ENCODE data around the gene CLCNKA.

CLCNKA gene

DNA sequence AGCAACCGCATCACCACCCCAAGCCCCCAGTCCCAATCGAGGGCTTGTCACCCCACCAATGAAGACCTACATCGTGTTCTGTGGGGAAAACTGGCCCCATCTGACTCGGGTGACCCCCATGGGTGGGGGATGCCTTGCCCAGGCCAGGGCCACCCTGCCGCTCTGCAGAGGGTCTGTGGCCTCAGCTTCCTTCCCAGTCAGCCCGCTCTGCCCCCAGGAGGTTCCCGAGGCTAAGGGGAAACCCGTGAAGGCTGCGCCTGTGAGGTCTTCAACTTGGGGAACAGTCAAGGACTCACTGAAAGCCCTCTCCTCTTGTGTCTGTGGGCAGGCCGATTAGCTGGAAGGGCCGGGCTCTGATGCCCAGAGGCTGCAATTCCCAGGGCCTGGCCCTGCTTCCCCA is 15.8 kb upstream of the CLCNKA start:
- no peak overlapping the region for H3K4me2 ChIP-seq (ENCODE audit: low read depth, low read length)

GRCh38 chr1:16006552-16007485 is 15.0 kb upstream of the CLCNKA start:
- no peaks in the 10 kb centered on the region for H3K79me2 ChIP-seq (ENCODE audit: low read length)
- no peak overlapping the region for H2AFZ ChIP-seq (ENCODE audit: low read length)
- H3K9me2 ChIP-seq (replicated peaks; ENCODE audit: insufficient read depth, low read length) = no peaks in the 10 kb centered on the region
- DNase-seq = peak; percentile 26
- no peaks in the 10 kb centered on the region for H3K36me3 ChIP-seq (replicated peaks; ENCODE audit: insufficient read depth, low read length)
- H3K4me1 ChIP-seq (ENCODE audit: low read length) = no peaks in the 10 kb centered on the region
- H3K27ac ChIP-seq (ENCODE audit: low read length) = no peak overlapping the region
- no peaks in the 10 kb centered on the region for H3F3A ChIP-seq (ENCODE audit: insufficient read depth, low read length)
- no peak overlapping the region for H3K4me2 ChIP-seq (ENCODE audit: low read depth, low read length)
- TF ChIP-seq, protein P1, sequence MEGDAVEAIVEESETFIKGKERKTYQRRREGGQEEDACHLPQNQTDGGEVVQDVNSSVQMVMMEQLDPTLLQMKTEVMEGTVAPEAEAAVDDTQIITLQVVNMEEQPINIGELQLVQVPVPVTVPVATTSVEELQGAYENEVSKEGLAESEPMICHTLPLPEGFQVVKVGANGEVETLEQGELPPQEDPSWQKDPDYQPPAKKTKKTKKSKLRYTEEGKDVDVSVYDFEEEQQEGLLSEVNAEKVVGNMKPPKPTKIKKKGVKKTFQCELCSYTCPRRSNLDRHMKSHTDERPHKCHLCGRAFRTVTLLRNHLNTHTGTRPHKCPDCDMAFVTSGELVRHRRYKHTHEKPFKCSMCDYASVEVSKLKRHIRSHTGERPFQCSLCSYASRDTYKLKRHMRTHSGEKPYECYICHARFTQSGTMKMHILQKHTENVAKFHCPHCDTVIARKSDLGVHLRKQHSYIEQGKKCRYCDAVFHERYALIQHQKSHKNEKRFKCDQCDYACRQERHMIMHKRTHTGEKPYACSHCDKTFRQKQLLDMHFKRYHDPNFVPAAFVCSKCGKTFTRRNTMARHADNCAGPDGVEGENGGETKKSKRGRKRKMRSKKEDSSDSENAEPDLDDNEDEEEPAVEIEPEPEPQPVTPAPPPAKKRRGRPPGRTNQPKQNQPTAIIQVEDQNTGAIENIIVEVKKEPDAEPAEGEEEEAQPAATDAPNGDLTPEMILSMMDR (IDR thresholded peaks at IDR 0.05; ENCODE audit: low read length) = peak; percentile 14; the same call in 1 of the 2 replicates
- no peak for TF ChIP-seq EZH2phosphoT487 (IDR thresholded peaks at IDR 0.05; ENCODE audit: low read length)
- H3K9me3 ChIP-seq (replicated peaks; ENCODE audit: insufficient read depth, low read length) = no peaks in the 10 kb centered on the region
- H3K9ac ChIP-seq (ENCODE audit: low read length) = no peak overlapping the region
- H3K4me3 ChIP-seq (ENCODE audit: low read length) = no peak overlapping the region
- peaks cover 15% of the 10 kb centered on the region for H3K27me3 ChIP-seq (replicated peaks; ENCODE audit: insufficient read depth, low read length)
- no peaks in the 10 kb centered on the region for H4K20me1 ChIP-seq (ENCODE audit: insufficient read depth, low read length)

More for the DNA sequence above, 15.8 kb upstream of the CLCNKA start:
- Histone ChIP-seq H3K36me3 (replicated peaks; ENCODE audit: insufficient read depth, low read length) (no peaks in the 10 kb centered on the region), H2AFZ (ENCODE audit: low read length) (no peak overlapping the region), H3K4me3 (ENCODE audit: low read length) (no peak overlapping the region), H3K9me2 (replicated peaks; ENCODE audit: insufficient read depth, low read length) (no peaks in the 10 kb centered on the region), H4K20me1 (ENCODE audit: insufficient read depth, low read length) (no peaks in the 10 kb centered on the region), H3K79me2 (ENCODE audit: low read length) (no peaks in the 10 kb centered on the region), H3K27me3 (replicated peaks; ENCODE audit: insufficient read depth, low read length) (peaks cover 20% of the 10 kb centered on the region), H3K9me3 (replicated peaks; ENCODE audit: insufficient read depth, low read length) (no peaks in the 10 kb centered on the region), H3F3A (ENCODE audit: insufficient read depth, low read length) (no peaks in the 10 kb centered on the region), H3K27ac (ENCODE audit: low read length) (no peak overlapping the region), H3K9ac (ENCODE audit: low read length) (no peak overlapping the region), H3K4me1 (ENCODE audit: low read length) (no peaks in the 10 kb centered on the region)
- no peak for DNase-seq
- TF ChIP-seq, protein P1 (IDR thresholded peaks at IDR 0.05; ENCODE audit: low read length) = no peak
- no peak for TF ChIP-seq EZH2 (optimal IDR thresholded peaks at IDR 0.05; ENCODE audit: low read depth, low read length)
- no peak for TF ChIP-seq EZH2phosphoT487 (IDR thresholded peaks at IDR 0.05; ENCODE audit: low read length)

GRCh38 chr1:16007671-16008341 is 14.0 kb upstream of the CLCNKA start:
- Histone ChIP-seq H3F3A (ENCODE audit: insufficient read depth, low read length) (no peaks in the 10 kb centered on the region), H3K4me3 (ENCODE audit: low read length) (no peak overlapping the region), H3K27ac (ENCODE audit: low read length) (no peak overlapping the region), H3K4me1 (ENCODE audit: low read length) (peaks cover 4% of the 10 kb centered on the region; the same call in 1 of the 2 replicates), H4K20me1 (ENCODE audit: insufficient read depth, low read length) (no peaks in the 10 kb centered on the region), H3K4me2 (ENCODE audit: low read depth, low read length) (no peak overlapping the region), H2AFZ (ENCODE audit: low read length) (no peak overlapping the region), H3K9me2 (replicated peaks; ENCODE audit: insufficient read depth, low read length) (no peaks in the 10 kb centered on the region), H3K27me3 (replicated peaks; ENCODE audit: insufficient read depth, low read length) (peaks cover 10% of the 10 kb centered on the region), H3K36me3 (replicated peaks; ENCODE audit: insufficient read depth, low read length) (no peaks in the 10 kb centered on the region), H3K9me3 (replicated peaks; ENCODE audit: insufficient read depth, low read length) (no peaks in the 10 kb centered on the region), H3K79me2 (ENCODE audit: low read length) (no peaks in the 10 kb centered on the region), H3K9ac (ENCODE audit: low read length) (no peak overlapping the region)
- no peak for TF ChIP-seq EZH2 (optimal IDR thresholded peaks at IDR 0.05; ENCODE audit: low read depth, low read length)
- TF ChIP-seq EZH2phosphoT487 (IDR thresholded peaks at IDR 0.05; ENCODE audit: low read length) = no peak
- TF ChIP-seq, protein P1 (IDR thresholded peaks at IDR 0.05; ENCODE audit: low read length) = no peak
- DNase-seq = no peak
